NCI-H1048 (cell line): ENCODE measurements around the gene TTLL3.

Experiments used
- DNase-seq: peaks from one replicate; lab custom pipeline; 2025; lab: John Stamatoyannopoulos, UW

Gene TTLL3

DNA sequence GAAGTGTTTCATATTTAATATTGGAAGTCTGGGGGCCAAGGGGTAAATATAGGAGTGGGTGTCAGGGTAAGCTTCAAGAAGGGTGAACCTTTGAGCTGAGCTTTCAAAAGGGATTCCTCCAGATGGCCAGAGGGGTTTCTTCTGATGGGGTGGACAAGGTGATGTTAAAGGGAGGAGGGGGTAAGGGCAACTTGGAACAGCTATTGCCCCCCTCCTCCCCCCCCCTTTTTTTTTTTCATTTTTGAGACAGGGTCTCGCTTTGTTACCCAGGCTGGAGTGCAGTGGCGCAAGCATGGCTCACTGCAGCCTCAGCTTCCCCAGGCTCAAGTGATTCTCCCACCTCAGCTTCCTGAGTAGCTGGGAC is 2.1 kb upstream of the TTLL3 start:
- no peak for DNase-seq

DNA sequence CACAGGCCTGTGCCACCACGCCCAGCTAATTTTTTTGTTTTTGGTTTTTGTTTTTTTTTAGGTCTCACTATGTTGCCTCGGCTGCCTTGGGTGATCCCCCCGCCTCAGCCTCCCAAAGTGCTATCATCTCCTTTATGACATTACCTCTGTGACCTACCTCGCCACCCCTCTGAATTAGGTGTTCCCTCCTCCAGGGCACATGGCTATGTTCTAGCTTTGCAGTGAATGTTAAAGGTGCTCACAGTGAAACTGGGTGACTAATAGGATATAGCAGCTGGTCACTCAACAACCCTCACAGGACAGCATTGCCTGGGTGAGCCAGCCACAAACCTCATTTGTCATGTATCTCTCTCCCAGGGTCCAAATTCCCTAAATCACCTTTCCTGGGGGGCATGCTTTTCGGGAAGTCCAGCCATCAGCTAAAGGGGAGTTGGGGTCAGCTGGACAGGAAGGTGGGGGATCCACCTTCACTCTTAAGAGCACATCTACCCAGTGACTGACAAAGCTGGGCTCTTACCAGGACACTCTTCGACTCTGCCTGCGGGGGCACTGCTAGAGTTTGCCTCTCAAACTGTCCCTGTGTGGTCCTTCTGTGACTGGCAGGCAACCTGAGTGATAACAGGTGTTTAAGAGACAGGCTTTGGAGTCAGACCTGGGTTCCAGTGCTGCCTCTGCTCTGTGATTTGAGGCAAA is 1.6 kb upstream of the TTLL3 start:
- DNase-seq = no peak

GRCh38 chr3:9809239-9809614 is 835 bp upstream of the TTLL3 start:
- no peak for DNase-seq

DNA sequence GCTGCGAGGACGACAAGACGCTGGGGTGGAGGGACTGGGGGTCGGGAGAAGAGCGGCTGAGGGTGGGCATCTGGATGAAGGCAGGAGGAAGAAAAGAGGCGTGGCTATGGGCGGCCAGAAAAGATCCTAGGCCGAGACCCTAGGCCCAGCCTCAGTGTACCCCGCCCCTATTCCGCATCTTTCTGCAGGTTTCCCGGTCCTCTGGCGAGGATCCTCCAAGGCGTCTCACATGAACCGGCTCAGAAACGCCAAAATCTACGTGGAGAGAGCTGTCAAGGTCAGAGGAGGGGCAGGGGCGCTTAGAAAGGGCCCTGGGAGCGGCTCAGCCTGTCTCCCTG is 340 bp downstream of the TTLL3 start:
- DNase-seq = no peak

GRCh38 chr3:9810846-9811245 is 784 bp downstream of the TTLL3 start:
- DNase-seq = no peak

- DNase-seq = no peak
These were observed 2.9 kb downstream of the TTLL3 start for GRCh38 chr3:9812870-9813483.

DNA sequence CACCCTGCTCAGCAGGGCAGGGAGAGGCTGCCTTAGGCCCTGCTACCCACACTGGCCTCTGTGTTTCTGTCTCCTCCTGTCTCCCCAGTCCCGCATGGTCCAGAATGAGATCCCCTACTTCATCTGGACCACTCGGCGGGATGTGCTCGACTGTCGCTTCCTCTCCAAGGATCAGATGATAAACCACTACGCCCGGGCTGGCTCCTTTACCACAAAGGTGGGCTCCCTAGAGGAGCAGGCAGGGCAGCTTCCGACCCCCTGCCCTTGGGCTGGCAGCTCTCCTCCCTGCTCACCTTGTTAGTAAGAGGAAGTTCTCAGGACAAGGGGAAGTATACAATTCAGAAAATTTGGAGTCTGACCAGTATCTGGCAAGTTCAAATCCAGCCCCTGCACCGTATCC is 5.9 kb downstream of the TTLL3 start:
- DNase-seq = no peak

- no peak for DNase-seq
These were observed 7.4 kb downstream of the TTLL3 start for GRCh38 chr3:9817436-9817835.

GRCh38 chr3:9818666-9819335 is 8.7 kb downstream of the TTLL3 start:
- DNase-seq = no peak

DNA sequence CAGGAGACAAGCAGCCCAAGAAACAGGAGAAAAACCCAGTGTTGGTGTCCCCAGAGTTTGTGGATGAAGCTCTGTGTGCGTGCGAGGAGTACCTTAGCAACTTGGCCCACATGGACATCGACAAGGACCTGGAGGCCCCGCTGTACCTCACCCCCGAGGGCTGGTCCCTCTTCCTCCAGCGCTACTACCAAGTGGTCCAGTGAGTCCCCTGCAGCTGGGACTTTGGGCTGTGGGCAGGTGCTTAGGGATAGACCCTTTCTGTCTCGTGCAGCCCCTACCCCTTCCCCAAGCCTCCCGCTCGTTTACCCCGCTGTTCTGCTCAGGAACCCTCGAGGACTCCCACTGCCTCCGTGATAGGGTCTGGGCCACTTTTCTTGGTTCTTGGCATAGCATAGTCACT is 10.5 kb downstream of the TTLL3 start:
- no peak for DNase-seq

DNA sequence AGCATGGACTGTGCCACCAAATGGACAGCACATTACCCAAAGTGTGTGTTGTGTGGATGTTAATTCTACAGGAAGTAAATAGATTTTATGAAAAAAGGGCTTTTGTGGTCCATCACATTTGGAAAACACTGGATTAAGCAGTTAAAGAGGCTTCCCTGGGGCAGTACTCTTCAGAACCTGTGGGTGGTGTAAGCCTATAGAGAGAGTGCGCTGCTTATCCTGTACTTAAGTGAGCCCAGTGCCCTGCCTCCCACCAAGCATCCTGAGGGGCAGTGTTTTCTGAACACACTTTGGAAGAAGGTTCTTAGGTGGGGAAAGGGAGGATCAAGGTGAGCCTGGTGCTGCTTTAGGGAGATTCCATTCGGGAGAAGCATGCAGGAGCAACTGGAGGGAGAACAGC is 10.9 kb downstream of the TTLL3 start:
- DNase-seq = no peak

- no peak for DNase-seq
These were observed 15.5 kb downstream of the TTLL3 start for GRCh38 chr3:9825451-9826040.

DNA sequence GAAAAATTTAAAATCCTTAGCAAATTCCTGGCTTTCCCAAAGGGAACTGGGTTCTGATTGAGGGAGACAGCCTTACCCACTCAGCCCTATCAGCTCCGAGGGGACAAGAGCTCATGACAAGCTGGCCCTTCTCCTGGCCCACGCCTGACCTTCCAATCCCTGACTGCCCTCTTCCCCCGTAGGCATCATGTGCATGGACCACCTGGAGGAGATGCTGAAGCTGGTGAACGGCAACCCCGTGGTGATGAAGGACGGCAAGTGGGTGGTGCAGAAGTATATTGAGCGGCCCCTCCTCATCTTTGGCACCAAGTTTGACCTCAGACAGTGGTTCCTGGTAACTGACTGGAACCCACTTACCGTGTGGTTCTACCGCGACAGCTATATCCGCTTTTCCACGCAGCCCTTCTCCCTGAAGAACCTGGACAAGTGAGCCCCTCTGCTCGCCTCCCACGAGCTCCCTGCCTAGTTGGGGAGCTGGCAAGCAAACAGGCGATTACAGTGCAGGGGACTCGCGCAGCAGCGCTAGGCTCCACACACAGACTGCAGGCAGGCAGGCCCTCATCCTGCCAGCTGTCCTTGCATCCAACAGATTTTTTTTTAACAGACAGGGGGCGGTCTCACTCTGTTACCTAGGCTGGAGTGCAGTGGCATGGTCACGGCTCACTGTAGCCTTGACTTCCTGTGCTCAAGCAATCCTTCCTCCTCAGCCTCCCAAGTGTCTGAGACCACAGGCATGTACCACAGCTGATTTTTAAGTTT is 16.9 kb downstream of the TTLL3 start:
- no peak for DNase-seq

- DNase-seq = no peak
These were observed 19.0 kb downstream of the TTLL3 start for GRCh38 chr3:9828801-9829755.

DNA sequence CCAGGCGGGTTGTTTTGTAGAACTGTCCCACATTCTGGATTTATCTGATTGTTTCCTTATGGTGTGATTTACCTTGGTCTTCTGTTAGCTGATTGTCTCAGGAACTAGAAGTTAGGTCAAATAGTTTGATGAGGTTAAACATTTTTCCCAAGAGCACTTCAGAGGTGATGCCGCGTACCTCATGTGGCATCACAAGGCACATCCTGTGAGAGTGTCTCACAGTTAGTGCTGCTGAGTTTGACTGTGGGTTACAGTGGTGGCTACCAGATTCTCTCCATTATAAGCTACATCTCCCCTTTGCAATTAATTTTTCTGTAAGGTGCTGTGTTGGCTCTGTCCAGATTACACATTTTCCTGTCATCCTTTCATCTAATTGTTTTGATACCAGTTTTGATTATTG is 21.2 kb downstream of the TTLL3 start:
- no peak for DNase-seq

- DNase-seq = no peak
These were observed 23.0 kb downstream of the TTLL3 start for GRCh38 chr3:9833078-9833477.

DNA sequence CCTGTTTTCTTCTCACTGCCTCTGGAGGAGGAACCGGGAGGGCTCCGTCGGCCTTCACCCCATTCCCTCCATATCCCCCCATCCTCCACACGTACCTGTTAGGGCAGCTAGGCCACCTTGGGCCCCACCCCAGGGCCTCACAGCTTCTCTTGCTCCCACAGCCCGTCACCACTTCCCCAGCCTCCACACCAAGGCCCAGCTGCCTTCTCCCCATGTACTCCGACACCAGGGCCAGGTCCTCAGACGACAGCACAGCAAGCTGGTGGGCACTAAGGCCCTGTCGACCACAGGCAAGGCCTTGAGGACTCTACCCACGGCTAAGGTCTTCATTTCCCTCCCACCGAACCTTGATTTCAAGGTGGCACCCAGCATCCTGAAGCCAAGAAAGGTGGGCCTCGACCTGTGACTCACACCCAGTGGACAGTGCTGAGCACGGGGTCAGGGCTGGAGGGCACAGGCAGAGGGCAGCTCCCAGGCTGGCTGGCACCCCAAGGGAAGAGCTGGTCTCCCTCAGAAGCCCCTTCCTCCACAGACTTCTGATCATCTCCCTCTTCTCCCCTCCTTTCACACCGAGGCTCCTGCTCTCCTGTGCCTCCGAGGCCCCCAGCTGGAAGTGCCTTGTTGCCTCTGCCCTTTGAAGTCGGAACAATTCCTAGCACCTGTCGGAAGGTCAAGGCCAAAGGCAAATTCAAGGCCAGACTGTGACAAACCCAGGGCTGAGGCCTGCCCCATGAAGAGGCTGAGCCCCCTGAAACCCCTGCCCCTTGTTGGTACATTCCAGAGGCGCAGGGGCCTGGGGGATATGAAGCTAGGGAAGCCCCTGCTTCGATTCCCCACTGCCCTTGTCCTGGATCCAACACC is 24.7 kb downstream of the TTLL3 start:
- DNase-seq = no peak

DNA sequence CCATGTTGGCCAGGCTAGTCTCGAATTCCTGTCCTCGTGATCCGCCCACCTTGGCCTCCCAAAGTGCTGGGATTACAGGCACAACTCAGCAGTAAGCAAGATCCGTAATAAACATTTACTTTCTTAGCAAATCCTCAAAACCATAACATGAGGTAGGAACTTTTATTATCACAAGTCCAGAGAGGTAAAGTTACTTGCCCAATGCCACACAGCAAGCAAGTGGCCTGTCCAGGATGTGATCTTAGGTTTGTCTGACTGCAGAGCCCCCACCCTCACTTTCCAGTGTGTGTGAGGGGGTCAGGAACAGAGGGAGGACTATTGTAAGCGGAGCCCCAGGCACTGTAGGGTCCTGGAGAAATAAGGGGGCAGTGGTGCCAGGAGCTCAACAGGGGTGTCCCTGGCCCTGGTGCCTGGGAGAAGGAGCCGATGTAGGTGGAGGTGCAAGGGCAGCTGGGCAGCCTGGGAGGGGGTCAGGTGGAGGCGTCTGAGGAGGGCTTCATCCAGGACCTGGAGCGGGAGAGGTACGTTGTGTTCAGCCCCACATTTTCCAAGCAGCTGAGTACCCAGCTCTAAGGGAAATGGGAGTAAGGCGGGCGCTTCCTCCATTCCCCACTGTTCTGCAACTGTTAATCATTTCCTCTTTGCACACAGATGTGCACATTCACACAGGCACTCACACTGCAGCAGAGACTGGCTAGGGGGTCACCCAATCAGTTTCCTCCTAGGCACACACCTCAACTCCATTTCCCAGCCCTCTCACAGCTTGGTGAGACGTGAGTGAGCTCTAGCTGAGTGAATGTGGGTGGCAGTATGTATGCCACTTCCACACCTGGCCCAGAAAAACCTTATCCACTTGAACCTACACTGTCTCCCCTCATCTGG is 27.9 kb downstream of the TTLL3 start:
- DNase-seq = no peak

DNA sequence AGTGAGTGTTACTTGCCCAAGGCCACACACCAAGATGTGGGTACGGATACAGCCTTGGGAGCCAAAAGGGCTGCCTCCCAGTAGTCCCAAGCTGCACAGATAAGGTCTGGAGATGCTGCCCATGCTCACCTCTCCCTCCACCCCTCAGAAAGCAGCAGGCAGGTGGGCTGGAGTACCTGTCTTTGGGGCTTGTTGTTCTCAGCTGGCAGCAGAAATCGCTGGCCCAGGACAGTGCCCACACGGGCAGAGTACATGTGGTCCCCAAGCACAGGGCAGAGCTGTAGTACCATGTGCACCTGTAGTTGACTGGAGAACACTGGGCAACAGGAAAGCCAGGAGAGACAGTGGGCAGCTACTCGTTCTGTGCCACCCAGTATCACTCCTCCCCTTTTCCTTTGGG is 28.8 kb downstream of the TTLL3 start:
- no peak for DNase-seq

- DNase-seq = no peak
These were observed 31.0 kb downstream of the TTLL3 start for GRCh38 chr3:9841015-9841414.
